ENCODE measurements around the gene FRS3.

FRS3 gene

DNA sequence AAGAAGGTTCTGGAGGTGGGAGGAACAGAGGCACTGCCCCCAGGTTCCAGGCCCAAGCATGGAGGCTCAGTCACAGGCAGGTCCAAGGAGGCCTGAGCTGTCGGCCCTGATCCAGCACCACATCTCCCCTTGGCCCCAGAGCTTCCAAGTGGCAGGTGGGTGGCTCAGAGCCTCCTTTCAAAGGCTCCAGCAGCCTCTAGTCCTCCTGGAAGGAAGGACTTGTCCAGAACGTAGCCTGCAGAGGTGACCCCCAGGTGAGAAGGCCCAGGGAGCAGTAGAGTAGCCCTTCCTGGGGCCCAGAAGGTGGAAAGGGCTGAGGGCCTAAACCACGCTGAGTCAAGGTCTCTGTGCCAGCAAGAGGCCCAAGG is 52.0 kb downstream of the FRS3 start:
- Mint-ChIP-seq H3K9me3 (no peaks in the 10 kb centered on the region), H3K27ac (no peak overlapping the region), H3K4me1 (ENCODE audit: low read depth) (peaks cover 15% of the 10 kb centered on the region), H3K4me3 (no peak overlapping the region), H3K27me3 (ENCODE audit: low read depth) (no peaks in the 10 kb centered on the region), H3K36me3 (ENCODE audit: low read depth) (no peaks in the 10 kb centered on the region)
- DNase-seq (ENCODE audit: low spot score): no peak

DNA sequence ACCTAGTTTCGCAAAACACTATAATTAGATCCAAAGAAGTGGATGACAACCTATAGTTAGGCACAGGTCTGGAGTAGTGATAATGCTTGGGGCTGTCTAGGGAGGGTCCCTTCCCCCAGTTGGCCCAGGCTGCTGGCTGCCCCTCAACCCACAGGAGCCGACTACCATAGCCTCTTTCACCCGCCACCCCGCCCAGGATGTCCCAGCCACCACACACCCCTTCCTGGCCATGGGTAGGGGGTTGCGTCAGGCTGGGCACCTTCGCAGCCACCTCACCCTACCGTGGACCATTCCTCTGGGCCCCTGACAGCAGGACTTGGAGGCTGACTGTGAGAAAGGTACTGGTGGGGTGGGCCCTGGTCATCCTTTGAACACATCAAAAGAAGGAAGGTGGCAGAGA is 52.8 kb downstream of the FRS3 start:
- peaks cover 11% of the 10 kb centered on the region for H3K4me1 Mint-ChIP-seq (ENCODE audit: low read depth)
- no peak overlapping the region for H3K27ac Mint-ChIP-seq
- no peaks in the 10 kb centered on the region for H3K9me3 Mint-ChIP-seq
- H3K36me3 Mint-ChIP-seq (ENCODE audit: low read depth): no peaks in the 10 kb centered on the region
- no peak for DNase-seq (ENCODE audit: low spot score)
- H3K4me3 Mint-ChIP-seq: no peak overlapping the region
- no peaks in the 10 kb centered on the region for H3K27me3 Mint-ChIP-seq (ENCODE audit: low read depth)

DNA sequence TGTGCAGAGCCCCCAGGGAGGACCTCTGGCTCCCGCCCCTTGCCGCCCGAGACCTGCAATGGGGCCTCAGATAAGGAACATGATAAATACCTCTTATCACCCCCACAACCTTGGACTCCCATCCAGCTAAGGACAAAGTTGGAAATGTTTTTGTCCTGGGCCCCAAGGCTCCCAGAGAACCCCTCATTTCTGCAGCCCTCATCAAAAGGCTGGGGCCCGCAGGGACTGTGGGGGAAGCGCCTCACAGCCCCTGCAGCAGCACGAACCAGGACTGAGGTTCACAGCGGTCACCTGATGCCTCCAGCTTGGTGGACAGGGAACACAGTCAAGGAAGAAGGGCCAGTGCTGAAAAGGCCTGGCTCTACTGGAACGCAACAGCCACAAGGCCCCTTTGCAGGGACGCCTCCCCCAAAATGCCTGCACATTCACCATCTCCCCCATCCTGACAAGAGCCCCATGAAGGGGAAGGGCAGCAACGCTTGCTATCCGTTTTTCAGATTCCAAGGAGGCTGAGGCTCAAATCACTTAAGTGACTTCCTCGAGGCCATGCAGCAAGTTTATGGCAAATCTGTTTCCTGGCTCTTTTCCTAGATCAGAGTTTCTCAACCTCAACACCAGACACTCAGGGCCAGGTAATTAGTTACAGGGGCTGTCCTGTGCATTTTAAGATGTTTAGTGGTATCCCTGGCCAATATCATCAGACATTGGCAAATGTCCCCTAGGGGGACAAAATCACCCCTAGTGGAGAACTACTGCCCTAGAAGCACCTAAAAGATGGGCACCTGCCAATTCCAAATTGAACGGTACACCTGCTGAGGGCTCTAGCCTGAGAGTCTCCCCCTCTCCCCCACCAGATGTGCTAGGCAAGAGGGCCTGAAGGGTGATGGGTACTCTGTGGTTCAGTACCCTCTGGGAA is 54.9 kb downstream of the FRS3 start:
- no peak overlapping the region for H3K27ac Mint-ChIP-seq
- peaks cover 2% of the 10 kb centered on the region for H3K4me1 Mint-ChIP-seq (ENCODE audit: low read depth)
- H3K36me3 Mint-ChIP-seq (ENCODE audit: low read depth): no peaks in the 10 kb centered on the region
- no peaks in the 10 kb centered on the region for H3K27me3 Mint-ChIP-seq (ENCODE audit: low read depth)
- no peaks in the 10 kb centered on the region for H3K9me3 Mint-ChIP-seq
- no peak for DNase-seq (ENCODE audit: low spot score)
- H3K4me3 Mint-ChIP-seq: no peak overlapping the region

DNA sequence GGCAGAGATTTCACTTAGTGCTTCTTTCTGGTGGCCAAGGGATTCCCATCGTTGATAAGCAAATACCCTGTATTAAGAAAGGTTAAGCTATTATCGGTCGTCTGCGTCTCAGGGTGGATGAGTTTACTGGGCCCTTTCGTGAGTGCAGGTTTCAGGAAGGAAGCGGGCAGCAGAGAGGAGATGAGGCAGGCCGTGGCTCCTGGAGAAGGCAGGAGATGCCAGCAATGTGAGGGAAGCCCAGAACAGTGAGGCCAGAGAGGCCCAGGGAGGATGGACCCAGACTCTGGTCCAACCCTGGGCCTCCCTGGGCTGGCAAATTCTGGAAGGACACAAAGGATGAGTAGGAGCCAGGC is 55.5 kb downstream of the FRS3 start:
- Mint-ChIP-seq H3K4me3 (no peak overlapping the region), H3K9me3 (no peaks in the 10 kb centered on the region), H3K27ac (no peak overlapping the region)

DNA sequence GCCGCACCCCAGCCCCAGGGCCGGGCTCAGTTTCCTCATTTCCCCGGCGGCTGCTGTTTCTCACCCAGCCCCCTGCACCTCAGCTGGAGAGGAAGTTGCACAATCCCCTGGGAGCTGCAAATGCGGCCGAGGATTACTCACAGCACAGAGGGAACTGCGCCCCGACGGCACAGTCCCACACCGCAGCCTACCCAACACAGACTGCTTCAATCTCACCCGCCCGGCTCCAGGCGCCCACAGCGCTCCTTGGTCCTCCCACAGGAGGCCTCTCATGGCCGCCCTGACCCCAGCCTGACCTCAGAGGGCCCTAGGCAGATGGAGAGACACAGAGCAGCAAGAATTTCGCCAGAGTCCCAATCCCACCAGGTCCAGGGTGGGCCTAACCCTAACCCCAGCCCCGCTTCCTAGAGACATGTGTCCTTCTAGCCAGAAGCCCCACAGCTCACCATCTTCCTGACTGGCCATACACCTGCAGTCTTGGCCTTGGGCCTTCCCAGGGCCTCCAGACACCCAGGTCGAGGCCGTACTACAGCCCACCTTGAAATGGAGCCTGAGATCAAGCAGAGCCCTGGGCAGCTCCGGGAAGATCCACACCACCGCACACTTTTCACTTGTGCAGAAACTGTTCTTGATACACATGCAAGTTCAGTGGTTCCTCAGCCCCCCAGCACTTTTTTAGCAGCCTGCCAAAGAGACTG is 56.0 kb downstream of the FRS3 start:
- no peak overlapping the region for H3K4me3 Mint-ChIP-seq
- H3K27me3 Mint-ChIP-seq (ENCODE audit: low read depth): no peaks in the 10 kb centered on the region
- no peaks in the 10 kb centered on the region for H3K9me3 Mint-ChIP-seq
- no peaks in the 10 kb centered on the region for H3K36me3 Mint-ChIP-seq (ENCODE audit: low read depth)
- no peak overlapping the region for H3K27ac Mint-ChIP-seq
- no peak for DNase-seq (ENCODE audit: low spot score)
- H3K4me1 Mint-ChIP-seq (ENCODE audit: low read depth): peaks cover 2% of the 10 kb centered on the region

More for the DNA sequence above, 55.5 kb downstream of the FRS3 start:
- Mint-ChIP-seq H3K36me3 (ENCODE audit: low read depth) (no peaks in the 10 kb centered on the region), H3K4me1 (ENCODE audit: low read depth) (peaks cover 2% of the 10 kb centered on the region), H3K27me3 (ENCODE audit: low read depth) (no peaks in the 10 kb centered on the region)
- no peak for DNase-seq (ENCODE audit: low spot score)

- H3K27me3 Mint-ChIP-seq (ENCODE audit: low read depth): no peaks in the 10 kb centered on the region
- peaks cover 2% of the 10 kb centered on the region for H3K4me1 Mint-ChIP-seq (ENCODE audit: low read depth)
- H3K9me3 Mint-ChIP-seq: no peaks in the 10 kb centered on the region
- no peaks in the 10 kb centered on the region for H3K36me3 Mint-ChIP-seq (ENCODE audit: low read depth)
- H3K4me3 Mint-ChIP-seq: no peak overlapping the region
- H3K27ac Mint-ChIP-seq: no peak overlapping the region
- DNase-seq (ENCODE audit: low spot score): no peak
These were observed 56.7 kb downstream of the FRS3 start for GRCh38 chr6:41722969-41723529.

GRCh38 chr6:41721414-41721813 is 58.3 kb downstream of the FRS3 start:
- Mint-ChIP-seq H3K27ac (no peak overlapping the region), H3K36me3 (ENCODE audit: low read depth) (no peaks in the 10 kb centered on the region), H3K4me3 (no peak overlapping the region), H3K27me3 (ENCODE audit: low read depth) (no peaks in the 10 kb centered on the region), H3K4me1 (ENCODE audit: low read depth) (no peaks in the 10 kb centered on the region), H3K9me3 (no peaks in the 10 kb centered on the region)
- DNase-seq (ENCODE audit: low spot score): no peak

GRCh38 chr6:41720783-41721182 is 58.9 kb downstream of the FRS3 start:
- no peak for DNase-seq (ENCODE audit: low spot score)
- Mint-ChIP-seq H3K27me3 (ENCODE audit: low read depth) (no peaks in the 10 kb centered on the region), H3K36me3 (ENCODE audit: low read depth) (no peaks in the 10 kb centered on the region), H3K27ac (no peak overlapping the region), H3K9me3 (no peaks in the 10 kb centered on the region), H3K4me3 (no peak overlapping the region), H3K4me1 (ENCODE audit: low read depth) (peaks cover 3% of the 10 kb centered on the region)

DNA sequence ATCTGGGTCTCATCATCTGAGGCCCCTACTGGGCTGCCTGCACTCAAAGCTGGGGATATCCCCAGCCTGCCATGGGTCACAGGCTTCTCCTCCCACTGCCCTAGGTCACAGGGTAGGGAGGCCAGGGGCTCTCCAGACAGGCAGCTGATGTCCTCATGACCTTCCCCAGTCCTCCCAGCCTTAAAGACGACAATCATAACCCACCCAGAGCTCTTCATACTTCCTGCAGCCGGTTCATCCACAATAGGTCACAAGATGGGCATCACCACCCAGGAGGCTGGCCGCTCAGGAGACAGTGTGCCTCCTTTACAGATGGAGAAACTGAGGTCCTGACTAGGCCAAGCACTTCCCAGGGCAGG is 59.5 kb downstream of the FRS3 start:
- no peak overlapping the region for H3K27ac Mint-ChIP-seq
- no peak overlapping the region for H3K4me3 Mint-ChIP-seq
- no peak for DNase-seq (ENCODE audit: low spot score)
- H3K4me1 Mint-ChIP-seq (ENCODE audit: low read depth): peaks cover 6% of the 10 kb centered on the region
- no peaks in the 10 kb centered on the region for H3K36me3 Mint-ChIP-seq (ENCODE audit: low read depth)
- H3K27me3 Mint-ChIP-seq (ENCODE audit: low read depth): no peaks in the 10 kb centered on the region
- H3K9me3 Mint-ChIP-seq: no peaks in the 10 kb centered on the region
